B cell (primary cell): Measurements from ENCODE around the gene KIRREL3.

Experiments used
- CTCF ChIP-seq: fragments of 200-600 bp; IDR thresholded peaks from one replicate; pipeline ENCODE4 v1.8.0; 2022; ENCODE audit warnings: antibody characterized with exemption, mild to moderate bottlenecking
- EZH2 ChIP-seq: IDR thresholded peaks from 2 replicates; pipeline ENCODE4 v1.6.1; 2012; ENCODE audit warnings: borderline replicate concordance, low read depth, mild to moderate bottlenecking, moderate library complexity, low read length; ENCODE audit not compliant: insufficient read depth, poor library complexity, severe bottlenecking

- no peak for TF ChIP-seq CTCF
- no peak for TF ChIP-seq EZH2
Observed at GRCh38 chr11:126751242-126751641, 249.3 kb downstream of the KIRREL3 start.
